ENCODE data around the gene USP40. TPM values are rescaled to one million over a fixed set of nuclear protein-coding genes. Genes with fewer than 3 reads are reported as not detected.

The USP40 gene
- polyA plus RNA-seq, 1 donor (not counting 4 experiments of a cell fraction or from before 2014, with no cell fraction given) = 37.3 TPM

DNA sequence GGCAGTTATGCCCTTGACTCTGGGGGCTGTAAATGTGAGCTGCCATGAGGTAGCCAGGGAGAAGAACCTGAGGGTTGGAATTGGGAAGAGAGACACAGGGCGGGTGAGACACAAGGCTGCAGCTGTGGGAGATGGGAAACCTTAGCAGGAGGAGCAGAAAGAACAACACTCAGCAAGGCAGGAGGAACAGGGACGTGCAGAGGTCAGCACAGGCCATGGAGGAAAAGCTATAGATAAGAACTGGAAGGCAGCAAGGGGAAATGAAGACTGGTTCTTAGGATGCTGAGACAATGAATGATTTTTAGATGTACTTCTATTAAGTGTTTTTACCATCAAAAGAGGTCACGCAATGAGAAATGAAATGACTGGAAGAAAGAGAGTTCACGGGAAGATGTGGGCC is 80.2 kb downstream of the USP40 start:
- no peak for FAIRE-seq
- Histone ChIP-seq H3K9ac (ENCODE audit: control insufficient read depth, extremely low read depth, insufficient read depth, low read length) (peak overlapping the region; percentile 58), H3K27ac (ENCODE audit: control insufficient read depth, insufficient read depth, low read length) (peak overlapping the region; percentile 96)

DNA sequence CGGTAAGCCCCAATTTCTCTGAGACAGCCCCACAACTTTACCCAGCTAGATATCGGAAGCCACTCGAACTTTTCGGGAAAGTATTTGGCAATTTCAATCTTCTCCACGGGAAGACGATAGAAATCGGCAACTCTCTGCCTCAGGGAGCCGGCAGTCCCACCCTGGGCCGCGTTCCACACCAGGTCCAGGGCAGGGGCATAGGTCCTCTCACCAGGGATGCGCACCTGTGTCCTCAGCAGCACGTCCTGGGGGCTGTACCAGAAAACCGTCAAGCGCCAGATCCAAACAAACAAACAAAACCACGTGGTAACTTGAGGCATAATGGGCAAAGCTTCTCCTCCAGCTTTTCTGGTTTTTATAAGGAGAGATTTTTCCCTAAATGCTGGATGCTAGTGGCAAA is 80.9 kb downstream of the USP40 start:
- H2AFZ ChIP-seq (ENCODE audit: control insufficient read depth, low read length) = no peak overlapping the region
- H3K27ac ChIP-seq (ENCODE audit: control insufficient read depth, insufficient read depth, low read length) = no peak overlapping the region
- H3K36me3 ChIP-seq (ENCODE audit: control insufficient read depth in 2 of 2, extremely low read depth in 1 of 2, insufficient read depth in 2 of 2, low read length in 2 of 2) = peaks cover 11 to 15% of the 10 kb centered on the region in 2 experiments
- DNase-seq (ENCODE audit: low read depth, low spot score) (no peak), FAIRE-seq (no peak)
- H3K9ac ChIP-seq (ENCODE audit: control insufficient read depth, extremely low read depth, insufficient read depth, low read length) = no peak overlapping the region
- dilution Hi-C loops (cut with MboI; ENCODE audit: extremely low pct_ligation_motif_present, low sequenced_read_pairs) = no loop called here
- H3K4me1 ChIP-seq (ENCODE audit: control insufficient read depth, extremely low read depth, insufficient read depth, low read length) = peaks cover 74% of the 10 kb centered on the region
- H3K4me2 ChIP-seq (ENCODE audit: control insufficient read depth, extremely low read depth, insufficient read depth, low read depth, low read length) = no peak overlapping the region
- no peaks in the 10 kb centered on the region for H3K9me3 ChIP-seq (ENCODE audit: control insufficient read depth, low read depth, low read length)
- H3K79me2 ChIP-seq (ENCODE audit: control insufficient read depth, insufficient read depth, low read length) = no peaks in the 10 kb centered on the region
- H4K20me1 ChIP-seq (ENCODE audit: control insufficient read depth, extremely low read depth, insufficient read depth, low read length) = no peaks in the 10 kb centered on the region
- no peaks in the 10 kb centered on the region for H3K27me3 ChIP-seq (ENCODE audit: control insufficient read depth, extremely low read depth, insufficient read depth, low read length)
- H3K9me1 ChIP-seq (ENCODE audit: control insufficient read depth, extremely low read depth, insufficient read depth, low read length) = no peaks in the 10 kb centered on the region
- TF ChIP-seq, protein P1, sequence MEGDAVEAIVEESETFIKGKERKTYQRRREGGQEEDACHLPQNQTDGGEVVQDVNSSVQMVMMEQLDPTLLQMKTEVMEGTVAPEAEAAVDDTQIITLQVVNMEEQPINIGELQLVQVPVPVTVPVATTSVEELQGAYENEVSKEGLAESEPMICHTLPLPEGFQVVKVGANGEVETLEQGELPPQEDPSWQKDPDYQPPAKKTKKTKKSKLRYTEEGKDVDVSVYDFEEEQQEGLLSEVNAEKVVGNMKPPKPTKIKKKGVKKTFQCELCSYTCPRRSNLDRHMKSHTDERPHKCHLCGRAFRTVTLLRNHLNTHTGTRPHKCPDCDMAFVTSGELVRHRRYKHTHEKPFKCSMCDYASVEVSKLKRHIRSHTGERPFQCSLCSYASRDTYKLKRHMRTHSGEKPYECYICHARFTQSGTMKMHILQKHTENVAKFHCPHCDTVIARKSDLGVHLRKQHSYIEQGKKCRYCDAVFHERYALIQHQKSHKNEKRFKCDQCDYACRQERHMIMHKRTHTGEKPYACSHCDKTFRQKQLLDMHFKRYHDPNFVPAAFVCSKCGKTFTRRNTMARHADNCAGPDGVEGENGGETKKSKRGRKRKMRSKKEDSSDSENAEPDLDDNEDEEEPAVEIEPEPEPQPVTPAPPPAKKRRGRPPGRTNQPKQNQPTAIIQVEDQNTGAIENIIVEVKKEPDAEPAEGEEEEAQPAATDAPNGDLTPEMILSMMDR (optimal IDR thresholded peaks at IDR 0.05 in 1 of 3, IDR thresholded peaks at IDR 0.05 in 1 of 3, conservative IDR thresholded peaks at IDR 0.05 in 1 of 3; ENCODE audit: extremely low read depth in 1 of 3, insufficient read depth in 2 of 3, low read length in 3 of 3) = no peak
- no peak for TF ChIP-seq EZH2 (IDR thresholded peaks at IDR 0.05; ENCODE audit: low read length)
- no peak overlapping the region for H3K4me3 ChIP-seq (ENCODE audit: control insufficient read depth in 2 of 3, extremely low read depth in 1 of 3, insufficient read depth in 2 of 3, low read depth in 1 of 3, low read length in 3 of 3)

More for the DNA sequence above, 80.2 kb downstream of the USP40 start:
- Histone ChIP-seq H2AFZ (ENCODE audit: control insufficient read depth, low read length) (no peak overlapping the region), H3K9me3 (ENCODE audit: control insufficient read depth, low read depth, low read length) (no peaks in the 10 kb centered on the region), H3K4me1 (ENCODE audit: control insufficient read depth, extremely low read depth, insufficient read depth, low read length) (peaks cover 74% of the 10 kb centered on the region), H3K27me3 (ENCODE audit: control insufficient read depth, extremely low read depth, insufficient read depth, low read length) (no peaks in the 10 kb centered on the region), H3K36me3 (ENCODE audit: control insufficient read depth in 2 of 2, extremely low read depth in 1 of 2, insufficient read depth in 2 of 2, low read length in 2 of 2) (peaks cover 11 to 15% of the 10 kb centered on the region in 2 experiments), H3K79me2 (ENCODE audit: control insufficient read depth, insufficient read depth, low read length) (no peaks in the 10 kb centered on the region), H3K4me3 (ENCODE audit: control insufficient read depth in 2 of 3, extremely low read depth in 1 of 3, insufficient read depth in 2 of 3, low read depth in 1 of 3, low read length in 3 of 3) (no peak overlapping the region), H3K4me2 (ENCODE audit: control insufficient read depth, extremely low read depth, insufficient read depth, low read depth, low read length) (peak overlapping the region; percentile 2), H4K20me1 (ENCODE audit: control insufficient read depth, extremely low read depth, insufficient read depth, low read length) (no peaks in the 10 kb centered on the region), H3K9me1 (ENCODE audit: control insufficient read depth, extremely low read depth, insufficient read depth, low read length) (no peaks in the 10 kb centered on the region)
- TF ChIP-seq, protein P1 (optimal IDR thresholded peaks at IDR 0.05 in 1 of 3, IDR thresholded peaks at IDR 0.05 in 1 of 3, conservative IDR thresholded peaks at IDR 0.05 in 1 of 3; ENCODE audit: extremely low read depth in 1 of 3, insufficient read depth in 2 of 3, low read length in 3 of 3) = no peak
- TF ChIP-seq EZH2 (IDR thresholded peaks at IDR 0.05; ENCODE audit: low read length) = no peak
- dilution Hi-C loops (cut with MboI; ENCODE audit: extremely low pct_ligation_motif_present, low sequenced_read_pairs) = no loop called here
- no peak for DNase-seq (ENCODE audit: low read depth, low spot score)

Measured in keratinocyte (primary cell).